ENCODE data around the gene ALLC. TPM values are rescaled to one million over a fixed set of nuclear protein-coding genes. Genes with fewer than 3 reads are reported as not detected.

ALLC gene
- polyA plus RNA-seq, 1 experiment: not detected

GRCh38 chr2:3664118-3664517 lies 6.1 kb downstream of the ALLC start:
- H3K4me3 ChIP-seq (ENCODE audit: low read depth, low read length): no peak overlapping the region
- CTCF ChIA-PET: interaction anchor here (0.6 kb wide), 1 partner anchor 19 kb away, joined by 3 read pairs; no protein-coding TSS in a partner anchor
- POLR2A ChIA-PET: interaction anchor here (0.6 kb wide), 1 partner anchor 142 kb away, joined by 9 read pairs; no protein-coding TSS in a partner anchor
- H3K36me3 ChIP-seq (ENCODE audit: control insufficient read depth, insufficient read depth, low read length): no peaks in the 10 kb centered on the region
- no peaks in the 10 kb centered on the region; the same call in 1 of the 2 replicates for H3K27me3 ChIP-seq (ENCODE audit: control insufficient read depth, insufficient read depth, low read length)
- TF ChIP-seq CTCF (IDR thresholded peaks at IDR 0.05; ENCODE audit: insufficient read depth, low read depth, low read length): no peak
- no peak for DNase-seq (ENCODE audit: low read depth)

- Histone ChIP-seq H3K36me3 (ENCODE audit: control insufficient read depth, insufficient read depth, low read length) (no peaks in the 10 kb centered on the region), H3K4me3 (ENCODE audit: low read depth, low read length) (no peak overlapping the region), H3K27me3 (ENCODE audit: control insufficient read depth, insufficient read depth, low read length) (no peaks in the 10 kb centered on the region; the same call in 1 of the 2 replicates)
- TF ChIP-seq CTCF (IDR thresholded peaks at IDR 0.05; ENCODE audit: insufficient read depth, low read depth, low read length): no peak
- no peak for DNase-seq (ENCODE audit: low read depth)
- POLR2A ChIA-PET: interaction anchor here (0.6 kb wide), 1 partner anchor 142 kb away, joined by 9 read pairs; no protein-coding TSS in a partner anchor
- CTCF ChIA-PET: no interaction called here
These were observed 6.9 kb downstream of the ALLC start for GRCh38 chr2:3664925-3665324.

GRCh38 chr2:3665886-3666612 lies 8.0 kb downstream of the ALLC start:
- ChIA-PET CTCF (no interaction called here), POLR2A (no interaction called here)
- H3K4me3 ChIP-seq (ENCODE audit: low read depth, low read length): no peak overlapping the region
- H3K27me3 ChIP-seq (ENCODE audit: control insufficient read depth, insufficient read depth, low read length): no peaks in the 10 kb centered on the region; the same call in 1 of the 2 replicates
- DNase-seq (ENCODE audit: low read depth): no peak
- H3K36me3 ChIP-seq (ENCODE audit: control insufficient read depth, insufficient read depth, low read length): no peaks in the 10 kb centered on the region
- no peak for TF ChIP-seq CTCF (IDR thresholded peaks at IDR 0.05; ENCODE audit: insufficient read depth, low read depth, low read length)

- no peak for DNase-seq (ENCODE audit: low read depth)
- POLR2A ChIA-PET: no interaction called here
- CTCF ChIA-PET: interaction anchor here (0.9 kb wide), 1 partner anchor 15 kb away, joined by 3 read pairs; no protein-coding TSS in a partner anchor
These were observed 8.6 kb downstream of the ALLC start for GRCh38 chr2:3666613-3666975.

More at GRCh38 chr2:3666613-3666975, 8.6 kb downstream of the ALLC start:
- H3K27me3 ChIP-seq (ENCODE audit: control insufficient read depth, insufficient read depth, low read length): no peaks in the 10 kb centered on the region; the same call in 1 of the 2 replicates
- no peak for TF ChIP-seq CTCF (IDR thresholded peaks at IDR 0.05; ENCODE audit: insufficient read depth, low read depth, low read length)
- H3K36me3 ChIP-seq (ENCODE audit: control insufficient read depth, insufficient read depth, low read length): no peaks in the 10 kb centered on the region
- H3K4me3 ChIP-seq (ENCODE audit: low read depth, low read length): no peak overlapping the region
